Lower lobe of right lung (tissue), 2 donors: Measurements from ENCODE around the gene SRP19. TPM values are rescaled to one million over a fixed set of nuclear protein-coding genes. Genes with fewer than 3 reads are reported as not detected.
"Not testable (repeated sequence)": the region's sequence is repeated elsewhere in the genome, so short reads cannot be mapped to it uniquely, and the experiment has no call there.

ENCODE experiments used
- ATAC-seq, 2 donors: fragments of 200-7000 bp; cut with Tn5 transposase; one replicate each; pipeline ENCODE4 v1.9.1; 2020 to 2022; ENCODE audit warnings: mild to moderate bottlenecking in 2 of 2, moderate library complexity in 2 of 2
- DNase-seq: peaks from one replicate; pipeline ENCODE4 v3.0.0-alpha.2; 2020
- H3K27ac ChIP-seq: fragments of 200-600 bp; one replicate; pipeline ENCODE4 v1.8.0; 2022
- H3K27me3 ChIP-seq: fragments of 200-600 bp; one replicate; pipeline ENCODE4 v1.8.0; 2022; ENCODE audit warnings: low read depth
- H3K36me3 ChIP-seq: fragments of 200-600 bp; one replicate; pipeline ENCODE4 v1.8.0; 2022; ENCODE audit warnings: mild to moderate bottlenecking
- H3K4me1 ChIP-seq: fragments of 200-600 bp; one replicate; pipeline ENCODE4 v1.8.0; 2022
- H3K4me3 ChIP-seq: fragments of 200-600 bp; one replicate; pipeline ENCODE4 v1.8.0; 2022; ENCODE audit warnings: mild to moderate bottlenecking
- H3K9me3 ChIP-seq: fragments of 200-600 bp; one replicate; pipeline ENCODE4 v1.8.0; 2022
- CTCF ChIP-seq: fragments of 200-600 bp; IDR thresholded peaks from one replicate; pipeline ENCODE4 v1.8.0; 2022; ENCODE audit warnings: antibody characterized with exemption, mild to moderate bottlenecking
- intact Hi-C: fragments of 100-400 bp; cut with DNase I; formaldehyde crosslinking; loops from one replicate; pipeline ENCODE4 v1.11.0; 2022
- total RNA-seq: library from RNA; stranded (reverse); fragmentation: NEBNext Ultra II Directional; extraction: Animal tissue kit (Norgen Biotek cat#: 25700); gene quantifications from one replicate; pipeline ENCODE4 v1.2.1, GENCODE V29; 2021
- donor health status: DM: no; HTN: yes; CAD: no; lungs with severe emphysema.

SRP19 gene
- total RNA-seq, 1 donor from 2014 or later: 29.5 TPM

GRCh38 chr5:112847306-112847705 lies 13.8 kb upstream of the SRP19 start:
- H3K27ac ChIP-seq: no peak overlapping the region
- no peaks in the 10 kb centered on the region for H3K27me3 ChIP-seq
- H3K36me3 ChIP-seq: no peaks in the 10 kb centered on the region
- intact Hi-C loops: no loop called here
- H3K9me3 ChIP-seq: no peaks in the 10 kb centered on the region
- H3K4me3 ChIP-seq: no peak overlapping the region
- no peaks in the 10 kb centered on the region for H3K4me1 ChIP-seq
- no peak for TF ChIP-seq CTCF
- DNase-seq (no peak), ATAC-seq (no peak)

GRCh38 chr5:112848116-112848811 lies 12.8 kb upstream of the SRP19 start:
- DNase-seq (no peak), ATAC-seq (peak; percentile 90 to 91)
- peak; percentile 67 for TF ChIP-seq CTCF
- Histone ChIP-seq H3K27ac (no peak overlapping the region), H3K27me3 (no peaks in the 10 kb centered on the region), H3K4me1 (no peaks in the 10 kb centered on the region), H3K9me3 (no peaks in the 10 kb centered on the region), H3K4me3 (no peak overlapping the region), H3K36me3 (no peaks in the 10 kb centered on the region)
- intact Hi-C loops: no loop called here

- H3K27ac ChIP-seq: no peak overlapping the region
- intact Hi-C loops: no loop called here
- H3K9me3 ChIP-seq: no peaks in the 10 kb centered on the region
- DNase-seq (no peak), ATAC-seq (no peak)
- no peak for TF ChIP-seq CTCF
- no peak overlapping the region for H3K4me3 ChIP-seq
- no peaks in the 10 kb centered on the region for H3K27me3 ChIP-seq
- H3K36me3 ChIP-seq: no peaks in the 10 kb centered on the region
- no peaks in the 10 kb centered on the region for H3K4me1 ChIP-seq
Observed at GRCh38 chr5:112849912-112850311, 11.2 kb upstream of the SRP19 start.

GRCh38 chr5:112854651-112855050 lies 6.4 kb upstream of the SRP19 start:
- intact Hi-C loops: no loop called here
- Histone ChIP-seq H3K9me3 (no peaks in the 10 kb centered on the region), H3K4me3 (no peak overlapping the region), H3K4me1 (no peaks in the 10 kb centered on the region), H3K36me3 (no peaks in the 10 kb centered on the region), H3K27me3 (no peaks in the 10 kb centered on the region), H3K27ac (no peak overlapping the region)
- DNase-seq (no peak), ATAC-seq (no peak)
- no peak for TF ChIP-seq CTCF

GRCh38 chr5:112857866-112858265 lies 3.2 kb upstream of the SRP19 start:
- H3K27ac ChIP-seq: no peak overlapping the region
- H3K4me3 ChIP-seq: no peak overlapping the region
- H3K4me1 ChIP-seq: peaks cover 16% of the 10 kb centered on the region
- no peak for TF ChIP-seq CTCF
- intact Hi-C loops: no loop called here
- H3K9me3 ChIP-seq: no peaks in the 10 kb centered on the region
- no peak for ATAC-seq
- no peak for DNase-seq
- H3K27me3 ChIP-seq: no peaks in the 10 kb centered on the region
- H3K36me3 ChIP-seq: peaks cover 5% of the 10 kb centered on the region

- peaks cover 31% of the 10 kb centered on the region for H3K36me3 ChIP-seq
- H3K4me3 ChIP-seq: peak overlapping the region; percentile 100
- H3K27me3 ChIP-seq, intact Hi-C loops, DNase-seq, H3K9me3 ChIP-seq, ATAC-seq: not testable (repeated sequence)
- peak overlapping the region; percentile 89 for H3K27ac ChIP-seq
- H3K4me1 ChIP-seq: peaks cover 27% of the 10 kb centered on the region
Observed at GRCh38 chr5:112860571-112860928, 537 bp upstream of the SRP19 start.
